MG63 (cell line): ENCODE results near the gene KCNMA1. TPM values are rescaled to one million over a fixed set of nuclear protein-coding genes. Genes with fewer than 3 reads are reported as not detected.
"Not testable (repeated sequence)": the region's sequence is repeated elsewhere in the genome, so short reads cannot be mapped to it uniquely, and the experiment has no call there.

Experiments used
- DNase-seq: peaks from one replicate; pipeline ENCODE4 v3.0.0-alpha.2; 2020
- H3K27me3 ChIP-seq: fragments of 250-450 bp; sonication (Bioruptor Pico); 2 replicates; pipeline ENCODE4 v1.5.1; 2020; ENCODE audit warnings: mild to moderate bottlenecking, moderate library complexity
- H3K36me3 ChIP-seq: fragments of 250-450 bp; sonication (Bioruptor Pico); 2 replicates; pipeline ENCODE4 v1.5.1; 2020; ENCODE audit warnings: mild to moderate bottlenecking, moderate library complexity
- H3K4me3 ChIP-seq: fragments of 250-450 bp; sonication (Bioruptor Pico); 2 replicates; pipeline ENCODE4 v1.5.1; 2020; ENCODE audit warnings: mild to moderate bottlenecking, moderate library complexity
- H3K9me3 ChIP-seq: fragments of 250-450 bp; sonication (Bioruptor Pico); 2 replicates; pipeline ENCODE4 v1.5.1; 2020; ENCODE audit warnings: mild to moderate bottlenecking, moderate library complexity
- total RNA-seq: library from RNA; depleted of rRNA; stranded (reverse); fragments of >200 nt; shearing (Covaris generic); gene quantifications from 2 replicates; pipeline ENCODE4 v1.2.3, GENCODE V29; 2014; ENCODE audit warnings: low replicate concordance

Gene KCNMA1
- total RNA-seq, 1 experiment from 2014 or later: 40.8 TPM

DNA sequence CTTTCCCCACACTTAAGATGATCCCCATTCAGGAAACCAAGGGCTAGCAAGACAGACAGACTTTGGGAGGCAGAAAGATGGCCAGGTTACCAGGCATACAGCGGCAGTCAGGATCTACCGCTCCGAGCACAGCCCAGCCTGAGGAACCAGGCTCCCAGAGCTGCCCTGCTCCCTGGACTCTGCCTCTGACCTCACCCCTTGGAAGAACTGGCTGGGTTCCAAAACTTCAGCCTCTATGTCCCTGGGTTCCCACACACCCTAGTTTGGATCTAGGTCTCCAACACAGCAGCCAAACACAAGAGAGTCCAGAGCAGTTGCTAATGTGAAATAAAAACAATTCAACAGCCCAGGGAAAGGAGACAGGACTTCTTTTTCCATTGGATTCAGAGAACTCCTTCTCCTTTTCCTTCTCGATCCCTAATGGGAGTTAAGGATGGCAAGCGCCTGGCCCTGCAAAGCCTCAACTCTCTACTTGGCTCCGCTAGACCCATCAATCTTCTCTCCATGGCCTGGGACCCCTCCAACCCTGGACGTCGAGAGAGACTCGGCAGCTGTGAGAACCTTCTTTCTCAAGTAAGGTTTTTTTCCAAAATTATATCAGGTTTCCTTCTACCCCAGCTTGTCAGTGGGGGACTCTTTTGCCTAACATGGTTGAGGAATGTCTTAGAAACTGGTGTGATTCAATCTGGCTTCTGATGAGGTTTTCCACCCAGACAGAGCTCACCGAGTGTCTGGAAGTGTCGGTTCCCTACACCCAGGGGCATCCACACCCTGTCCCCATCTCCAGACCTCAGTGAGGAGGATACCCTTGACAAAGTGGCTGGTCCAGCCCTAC lies 219.6 kb downstream of the KCNMA1 start:
- peak; percentile 23 for DNase-seq
- Histone ChIP-seq H3K27me3 (no peaks in the 10 kb centered on the region), H3K4me3 (no peak overlapping the region), H3K36me3 (peaks cover 2% of the 10 kb centered on the region; the same call in 1 of the 2 replicates), H3K9me3 (no peaks in the 10 kb centered on the region)

- no peaks in the 10 kb centered on the region for H3K9me3 ChIP-seq
- DNase-seq: no peak
- no peaks in the 10 kb centered on the region for H3K27me3 ChIP-seq
- no peak overlapping the region for H3K4me3 ChIP-seq
- peaks cover 2% of the 10 kb centered on the region; the same call in 1 of the 2 replicates for H3K36me3 ChIP-seq
These were observed 220.2 kb downstream of the KCNMA1 start for GRCh38 chr10:77417359-77417758.

DNA sequence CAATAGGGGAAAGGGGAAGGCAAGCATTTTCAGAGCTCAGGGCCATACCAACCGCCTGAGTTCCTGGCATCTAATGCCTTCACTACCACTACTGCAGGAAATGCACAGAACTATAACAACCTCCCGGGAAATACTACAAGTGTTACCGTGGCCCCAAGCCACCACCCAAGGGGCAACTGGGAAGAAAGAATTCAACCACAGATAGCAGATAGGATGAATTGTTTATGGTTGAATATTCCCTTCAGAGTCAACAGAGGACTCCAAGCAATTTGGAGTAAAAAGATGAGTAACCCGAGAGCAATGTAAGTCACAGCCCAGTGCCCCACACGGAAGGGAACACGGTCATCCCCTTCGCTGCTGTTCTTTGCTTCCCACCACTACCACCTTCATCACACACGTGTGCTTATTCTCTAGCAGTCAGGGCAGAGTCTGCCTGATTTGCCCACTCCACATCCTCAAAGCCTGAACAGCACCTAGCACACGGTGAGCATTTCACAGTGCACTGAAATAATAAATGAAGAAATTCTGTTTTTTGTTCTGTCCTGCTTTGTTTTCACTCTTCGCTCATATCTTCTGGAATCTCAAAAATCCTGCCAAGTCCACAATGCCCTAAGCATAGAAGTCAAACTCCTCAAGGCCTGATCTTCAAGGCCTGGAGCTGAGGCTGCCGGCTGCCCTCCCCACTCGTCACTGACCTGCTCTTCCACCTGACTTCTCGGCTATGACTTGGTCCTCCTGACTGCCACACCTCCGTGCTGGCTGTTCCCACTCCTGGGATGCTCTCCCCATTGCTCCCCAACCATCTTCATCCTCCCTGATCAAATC lies 221.1 kb downstream of the KCNMA1 start:
- Histone ChIP-seq H3K27me3 (no peaks in the 10 kb centered on the region), H3K9me3 (no peaks in the 10 kb centered on the region), H3K4me3 (no peak overlapping the region), H3K36me3 (peaks cover 2% of the 10 kb centered on the region; the same call in 1 of the 2 replicates)
- peak; percentile 88 for DNase-seq

- Histone ChIP-seq H3K36me3 (no peaks in the 10 kb centered on the region; the same call in none of the 2 replicates), H3K27me3 (no peaks in the 10 kb centered on the region), H3K4me3 (no peak overlapping the region), H3K9me3 (no peaks in the 10 kb centered on the region)
- peak; percentile 81 for DNase-seq
These were observed 222.2 kb downstream of the KCNMA1 start for GRCh38 chr10:77415313-77415960.

GRCh38 chr10:77413231-77413630 lies 224.4 kb downstream of the KCNMA1 start:
- H3K27me3 ChIP-seq: no peaks in the 10 kb centered on the region
- no peaks in the 10 kb centered on the region for H3K9me3 ChIP-seq
- no peaks in the 10 kb centered on the region; the same call in none of the 2 replicates for H3K36me3 ChIP-seq
- no peak overlapping the region for H3K4me3 ChIP-seq
- no peak for DNase-seq

DNA sequence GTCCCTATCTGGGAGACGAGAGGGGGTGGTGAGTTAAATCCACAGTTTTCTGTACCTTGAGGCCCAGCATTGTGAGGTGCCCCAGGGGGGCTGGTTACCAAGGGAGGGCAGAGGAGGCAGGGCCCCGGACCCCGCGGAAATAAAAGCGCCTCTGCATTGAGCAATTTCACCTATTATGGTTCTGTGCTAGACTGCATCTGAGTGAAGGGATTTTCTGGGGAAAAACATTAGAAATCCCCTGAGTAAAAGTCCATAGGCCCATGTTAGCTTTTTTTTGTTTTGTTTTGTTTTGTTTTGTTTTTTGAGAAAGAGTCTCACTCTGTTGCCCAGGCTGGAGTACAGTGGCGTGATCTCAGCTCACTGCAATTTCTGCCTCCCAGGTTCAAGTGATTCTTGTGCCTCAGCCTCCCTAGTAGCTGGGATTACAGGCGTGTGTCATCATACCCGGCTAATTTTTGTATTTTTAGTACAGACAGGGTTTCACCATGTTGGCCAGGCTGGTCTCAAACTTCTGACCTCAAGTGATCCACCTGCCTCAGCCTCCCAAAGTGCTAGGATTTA lies 225.0 kb downstream of the KCNMA1 start:
- not testable (repeated sequence) for H3K4me3 ChIP-seq, H3K27me3 ChIP-seq, H3K9me3 ChIP-seq, DNase-seq, H3K36me3 ChIP-seq

- Histone ChIP-seq H3K36me3 (no peaks in the 10 kb centered on the region; the same call in none of the 2 replicates), H3K9me3 (no peaks in the 10 kb centered on the region), H3K27me3 (no peaks in the 10 kb centered on the region), H3K4me3 (no peak overlapping the region)
- DNase-seq: no peak
These were observed 225.8 kb downstream of the KCNMA1 start for GRCh38 chr10:77411805-77412204.

DNA sequence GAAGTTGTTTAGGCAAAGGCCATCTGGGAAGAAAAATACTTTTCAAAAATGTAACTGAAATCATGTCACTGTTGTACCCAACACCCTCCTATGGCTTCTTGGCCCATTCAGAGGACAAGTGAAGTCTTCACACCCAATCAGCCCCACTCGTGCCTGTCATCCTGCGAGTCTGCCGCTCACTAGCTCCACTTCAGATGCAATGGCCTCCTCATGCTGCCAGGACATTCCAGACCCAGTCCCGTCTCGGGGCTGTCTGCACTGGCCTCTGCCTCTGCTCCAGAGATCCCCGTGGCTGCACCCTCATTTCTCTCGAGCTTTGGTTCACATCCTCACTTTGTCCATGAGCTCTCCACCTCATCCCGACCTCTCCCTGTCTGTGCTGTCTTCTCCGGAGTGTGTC lies 227.1 kb downstream of the KCNMA1 start:
- H3K36me3 ChIP-seq: no peaks in the 10 kb centered on the region; the same call in none of the 2 replicates
- no peaks in the 10 kb centered on the region for H3K27me3 ChIP-seq
- no peak for DNase-seq
- no peak overlapping the region for H3K4me3 ChIP-seq
- H3K9me3 ChIP-seq: no peaks in the 10 kb centered on the region

DNA sequence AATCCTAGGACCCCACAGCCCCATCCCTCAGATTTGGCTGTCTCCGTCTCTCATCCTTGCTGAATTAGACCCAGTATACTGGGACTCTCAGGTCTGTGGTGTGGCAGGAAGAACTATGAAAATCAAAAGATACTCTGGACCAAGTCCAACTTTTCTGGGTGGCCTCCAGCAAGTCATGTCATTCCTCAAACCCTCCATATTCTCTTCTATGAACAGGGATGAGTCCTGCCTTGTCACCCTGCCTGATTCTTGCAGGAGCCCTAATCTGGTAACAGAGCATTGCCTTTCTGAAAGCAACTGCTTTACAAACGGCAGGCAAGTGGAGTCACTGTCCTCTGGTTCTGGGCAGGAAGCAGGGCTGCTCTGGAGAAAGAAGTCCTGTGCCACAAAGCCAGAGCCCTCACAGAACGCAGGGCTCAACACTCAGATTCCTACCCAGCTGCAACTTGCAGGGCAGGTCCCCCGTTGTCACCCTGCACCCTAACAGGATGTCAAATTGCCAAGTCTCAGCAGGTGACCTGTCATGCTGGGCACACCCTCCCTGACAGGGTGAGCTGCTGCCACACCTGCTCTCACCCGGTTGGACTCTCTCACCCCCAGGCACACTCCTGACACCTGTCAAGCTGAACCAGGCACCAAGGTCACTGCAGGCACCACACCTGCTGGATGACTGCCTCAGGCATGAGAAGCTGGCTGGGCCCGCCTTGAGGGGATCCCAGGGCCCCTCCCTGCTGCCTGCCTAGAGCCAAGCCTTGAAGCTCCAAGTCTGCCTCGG lies 227.7 kb downstream of the KCNMA1 start:
- Histone ChIP-seq H3K9me3 (no peaks in the 10 kb centered on the region), H3K36me3 (no peaks in the 10 kb centered on the region; the same call in none of the 2 replicates), H3K27me3 (no peaks in the 10 kb centered on the region), H3K4me3 (no peak overlapping the region)
- DNase-seq: no peak

DNA sequence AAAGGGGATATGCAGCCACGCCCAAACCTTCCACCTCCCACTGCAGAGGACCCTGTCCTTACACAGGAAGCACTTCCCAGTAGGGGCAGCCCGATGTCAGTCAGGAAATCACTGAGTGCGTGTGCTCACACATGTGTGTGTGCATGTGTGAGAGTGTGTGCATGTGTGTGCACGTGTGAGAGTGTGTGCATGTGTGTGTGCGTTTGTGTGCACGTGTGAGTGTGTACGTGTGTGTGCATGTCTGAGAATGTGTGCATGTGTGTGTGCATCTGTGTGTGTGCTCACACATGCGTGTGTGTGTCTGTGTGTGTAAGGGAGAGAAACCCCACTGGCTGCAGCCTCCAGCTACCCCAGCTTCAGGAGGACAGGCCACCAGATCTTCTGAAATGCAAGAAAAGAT lies 229.3 kb downstream of the KCNMA1 start:
- H3K4me3 ChIP-seq: no peak overlapping the region
- no peak for DNase-seq
- H3K9me3 ChIP-seq: no peaks in the 10 kb centered on the region
- no peaks in the 10 kb centered on the region for H3K27me3 ChIP-seq
- H3K36me3 ChIP-seq: peaks cover 2% of the 10 kb centered on the region; the same call in 1 of the 2 replicates

GRCh38 chr10:77406764-77407430 lies 230.7 kb downstream of the KCNMA1 start:
- Histone ChIP-seq H3K27me3 (no peaks in the 10 kb centered on the region), H3K9me3 (no peaks in the 10 kb centered on the region), H3K36me3 (peaks cover 7% of the 10 kb centered on the region), H3K4me3 (no peak overlapping the region)
- DNase-seq: no peak

- H3K27me3 ChIP-seq: no peaks in the 10 kb centered on the region
- no peaks in the 10 kb centered on the region for H3K9me3 ChIP-seq
- H3K36me3 ChIP-seq: peaks cover 10% of the 10 kb centered on the region
- no peak overlapping the region for H3K4me3 ChIP-seq
- DNase-seq: peak; percentile 88
These were observed 231.8 kb downstream of the KCNMA1 start for GRCh38 chr10:77405771-77406241.

DNA sequence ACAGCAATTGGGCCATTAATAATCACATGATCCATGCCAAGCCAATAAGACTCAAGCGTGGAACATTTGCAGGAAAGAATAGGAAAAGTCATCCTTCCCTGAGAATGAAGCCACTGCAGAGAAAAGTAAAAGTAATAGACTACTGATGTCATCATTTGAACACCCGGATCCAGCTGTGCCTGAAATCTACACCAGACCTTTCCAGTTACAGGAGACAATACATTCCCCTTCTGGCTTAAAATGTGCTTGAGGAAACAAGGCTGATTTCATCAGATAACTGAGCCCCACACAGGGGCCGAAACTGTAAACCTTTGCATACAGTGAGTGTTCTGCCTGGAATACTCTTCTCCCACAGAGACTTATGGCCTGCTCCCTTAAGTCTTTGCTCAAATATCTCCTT lies 232.8 kb downstream of the KCNMA1 start:
- Histone ChIP-seq H3K4me3 (no peak overlapping the region), H3K27me3 (no peaks in the 10 kb centered on the region), H3K9me3 (no peaks in the 10 kb centered on the region), H3K36me3 (peaks cover 10% of the 10 kb centered on the region)
- no peak for DNase-seq

DNA sequence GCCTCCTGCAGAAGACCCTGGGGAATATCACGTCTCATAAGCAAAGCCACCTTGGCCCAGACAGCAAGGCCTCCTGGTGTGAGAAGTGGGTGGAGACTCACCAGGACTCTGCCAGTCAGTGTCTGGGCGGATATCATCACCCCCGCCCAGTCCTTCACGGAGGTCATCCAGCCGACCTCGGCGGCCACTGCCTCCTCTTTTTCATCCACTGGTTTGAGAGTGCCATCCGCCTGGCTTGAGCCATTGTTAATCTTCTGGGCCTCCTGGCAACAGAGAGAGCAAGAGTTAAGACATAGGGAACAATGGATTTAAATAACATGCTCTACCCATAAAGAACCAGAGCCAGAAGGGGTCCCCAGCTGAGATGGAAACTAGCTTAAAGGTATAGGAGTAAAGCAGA lies 233.8 kb downstream of the KCNMA1 start:
- no peak overlapping the region for H3K4me3 ChIP-seq
- no peaks in the 10 kb centered on the region for H3K27me3 ChIP-seq
- H3K9me3 ChIP-seq: no peaks in the 10 kb centered on the region
- no peak for DNase-seq
- H3K36me3 ChIP-seq: peaks cover 15% of the 10 kb centered on the region

- Histone ChIP-seq H3K9me3 (no peaks in the 10 kb centered on the region), H3K36me3 (peaks cover 21% of the 10 kb centered on the region), H3K4me3 (no peak overlapping the region), H3K27me3 (no peaks in the 10 kb centered on the region)
- no peak for DNase-seq
These were observed 235.9 kb downstream of the KCNMA1 start for GRCh38 chr10:77401683-77402082.
